Measurements from ENCODE around the gene NKX3-2.

NKX3-2 gene

GRCh38 chr4:13544606-13545393 lies 492 bp upstream of the NKX3-2 start:
- peak; percentile 97 for DNase-seq

DNA sequence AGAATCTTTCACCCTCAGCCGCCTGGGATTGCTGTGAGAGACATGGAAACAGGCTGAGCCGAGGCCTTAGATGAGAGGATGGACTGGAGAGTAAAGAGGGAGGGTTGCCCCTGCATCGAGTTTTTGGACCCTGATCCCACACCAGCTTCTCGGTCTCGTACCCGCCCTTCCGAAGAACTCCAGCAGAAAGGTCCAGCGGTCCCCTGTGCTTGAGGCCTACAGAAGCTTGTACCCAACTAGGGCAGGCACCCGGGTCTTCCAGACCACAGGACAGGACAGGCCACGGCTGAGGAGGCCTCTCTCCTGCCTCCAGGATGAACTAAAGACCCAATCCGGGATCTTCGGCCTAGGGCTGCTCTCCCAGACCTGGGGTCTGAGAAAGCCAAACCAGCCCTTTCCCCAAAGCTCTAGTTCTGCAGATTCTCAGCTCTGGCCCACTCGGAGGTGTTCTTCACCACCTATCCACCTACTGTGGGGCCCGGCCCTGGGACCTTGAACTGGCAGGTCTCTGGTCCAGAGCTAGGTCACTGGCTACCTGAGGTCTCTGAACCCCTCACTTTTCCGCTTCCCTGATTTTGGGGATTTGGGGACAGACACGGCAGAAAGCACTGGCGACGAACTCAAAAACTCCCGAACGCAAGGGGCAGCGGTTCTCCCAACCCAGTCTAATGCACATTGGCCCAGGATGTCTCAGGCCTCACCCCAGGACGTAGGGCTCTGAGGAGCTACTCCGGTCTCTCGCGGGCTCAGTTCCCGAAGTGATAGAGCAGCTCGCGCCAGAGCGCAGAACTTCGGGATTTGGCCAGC lies 1.1 kb downstream of the NKX3-2 start:
- DNase-seq, result peak; percentile 59

DNA sequence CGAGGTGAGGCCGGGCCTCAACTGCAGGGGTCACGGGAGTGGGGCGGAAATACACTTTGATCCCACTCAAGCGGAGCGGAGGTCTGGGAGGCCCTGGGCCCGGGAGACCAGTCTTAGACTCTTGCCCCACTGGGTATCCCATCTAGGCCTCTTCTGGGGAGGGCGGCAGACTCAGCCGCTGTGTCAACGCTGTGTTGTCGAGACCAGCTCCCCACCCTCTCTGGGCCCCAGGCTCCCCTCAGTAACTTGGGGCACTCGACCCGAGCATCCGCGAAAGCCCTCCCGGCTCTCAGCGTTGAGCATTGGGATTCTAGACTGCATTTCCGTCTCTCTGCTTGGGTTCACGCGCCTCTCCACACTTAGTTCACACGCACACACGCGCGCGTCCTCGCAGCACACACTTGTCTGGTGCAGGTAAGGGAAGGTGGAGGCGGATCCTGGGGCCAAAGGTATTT lies 1.7 kb downstream of the NKX3-2 start:
- no peak for DNase-seq

DNA sequence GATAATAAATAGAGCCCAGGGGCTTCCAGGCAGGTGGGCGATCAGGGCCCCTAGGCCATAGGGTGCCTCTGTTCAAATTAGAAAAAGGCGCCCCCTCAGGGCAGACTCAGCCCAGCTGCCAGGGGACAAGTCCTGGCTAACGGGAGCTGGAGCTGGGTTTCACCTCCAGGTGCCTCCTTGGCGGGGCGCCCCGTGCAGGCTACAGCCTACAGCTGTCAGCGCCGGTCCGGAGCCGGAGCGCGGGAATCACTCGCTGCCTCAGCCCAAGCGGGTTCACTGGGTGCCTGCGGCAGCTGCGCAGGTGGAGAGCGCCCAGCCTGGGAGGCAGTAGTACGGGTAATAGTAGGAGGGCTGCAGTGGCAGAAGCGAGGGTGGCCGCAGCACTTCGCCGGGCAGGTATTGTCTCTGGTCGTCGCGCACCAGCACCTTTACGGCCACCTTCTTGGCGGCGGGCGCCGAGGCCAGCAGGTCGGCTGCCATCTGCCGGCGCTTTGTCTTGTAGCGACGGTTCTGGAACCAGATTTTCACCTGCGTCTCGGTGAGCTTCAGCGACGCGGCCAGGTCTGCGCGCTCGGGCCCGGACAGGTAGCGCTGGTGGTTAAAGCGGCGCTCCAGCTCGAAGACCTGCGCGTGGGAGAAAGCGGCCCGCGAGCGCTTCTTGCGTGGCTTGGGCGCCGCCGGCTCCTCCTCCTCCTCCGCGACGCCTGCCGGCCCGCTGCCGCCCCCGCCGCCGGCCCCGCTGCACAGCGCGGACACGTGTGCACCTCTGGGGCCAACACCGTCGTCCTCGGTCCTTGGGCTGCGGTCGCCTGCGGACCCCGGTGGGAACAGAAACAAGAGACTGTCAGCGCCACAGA lies 2.4 kb downstream of the NKX3-2 start:
- DNase-seq, result peak; percentile 85

DNA sequence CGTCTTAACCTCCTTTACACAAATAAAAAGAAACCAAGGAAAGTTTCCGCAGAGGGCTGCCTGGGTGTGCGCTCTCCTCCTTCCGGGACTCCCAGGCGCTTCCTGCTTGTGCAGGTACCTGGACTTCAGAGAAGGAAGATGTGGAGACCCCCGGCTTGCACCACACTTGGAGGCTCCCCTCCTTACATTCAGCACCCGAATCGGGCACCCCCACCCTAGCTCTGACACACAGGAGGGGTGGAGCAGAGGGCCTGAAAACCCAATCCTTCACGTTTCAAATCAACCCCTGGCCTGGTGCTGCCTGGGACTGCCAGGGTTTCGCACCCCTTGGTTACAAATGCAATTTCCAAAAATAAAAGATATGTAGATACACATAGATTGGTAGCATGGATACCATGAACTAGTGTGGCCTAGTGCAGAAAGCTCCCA lies 3.1 kb downstream of the NKX3-2 start:
- peak; percentile 21 for DNase-seq

GRCh38 chr4:13540446-13541175 lies 3.7 kb downstream of the NKX3-2 start:
- peak; percentile 31 for DNase-seq

- peak; percentile 48 for DNase-seq
These were observed 4.5 kb downstream of the NKX3-2 start for GRCh38 chr4:13539619-13540445.

- peak; percentile 52 for DNase-seq
These were observed 5.2 kb downstream of the NKX3-2 start for GRCh38 chr4:13539047-13539618.

DNA sequence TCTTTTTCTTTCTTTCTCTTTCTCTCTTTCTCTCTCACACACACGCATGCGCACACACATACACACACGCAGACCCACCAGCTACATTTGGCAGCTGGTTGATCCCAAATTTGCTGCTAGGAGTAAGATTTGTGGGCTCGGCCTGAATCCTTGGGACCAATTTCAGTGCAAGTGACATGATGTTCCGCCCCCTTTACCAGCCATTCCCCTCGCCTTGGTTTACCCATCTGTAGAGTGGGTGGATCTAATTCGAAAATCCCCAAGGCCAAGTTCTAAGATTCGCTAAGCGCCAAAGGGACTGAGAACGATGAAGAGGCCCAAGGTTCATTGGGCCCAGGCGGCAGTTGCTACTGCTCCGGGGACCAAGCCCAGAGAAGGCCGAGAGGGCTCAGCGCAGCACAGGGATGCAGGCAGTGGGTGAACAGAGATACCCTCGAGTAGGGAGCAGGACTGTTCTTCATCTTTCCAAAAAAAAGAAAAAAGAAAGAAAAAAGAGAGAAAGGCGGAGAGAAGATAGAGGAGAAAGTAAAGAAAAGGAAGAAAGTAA lies 5.8 kb downstream of the NKX3-2 start:
- no peak for DNase-seq

DNA sequence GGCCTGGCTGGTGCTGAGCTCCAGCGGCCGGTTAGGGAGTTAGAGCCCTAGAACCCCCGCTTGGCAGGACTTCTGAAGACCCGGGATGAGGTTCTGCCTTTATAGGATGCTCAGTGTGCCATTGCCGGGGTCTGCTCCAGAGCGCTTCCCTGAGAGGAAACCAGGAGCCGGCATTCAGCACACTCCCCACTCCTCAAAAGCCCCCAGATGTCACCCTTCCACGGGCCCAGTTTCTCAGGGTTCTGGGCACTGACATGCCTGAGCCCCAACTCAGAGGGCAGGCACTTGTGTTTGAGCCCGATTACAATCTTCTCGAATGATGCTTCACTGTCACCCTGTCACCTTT lies 6.5 kb downstream of the NKX3-2 start:
- DNase-seq, result peak; percentile 42

DNA sequence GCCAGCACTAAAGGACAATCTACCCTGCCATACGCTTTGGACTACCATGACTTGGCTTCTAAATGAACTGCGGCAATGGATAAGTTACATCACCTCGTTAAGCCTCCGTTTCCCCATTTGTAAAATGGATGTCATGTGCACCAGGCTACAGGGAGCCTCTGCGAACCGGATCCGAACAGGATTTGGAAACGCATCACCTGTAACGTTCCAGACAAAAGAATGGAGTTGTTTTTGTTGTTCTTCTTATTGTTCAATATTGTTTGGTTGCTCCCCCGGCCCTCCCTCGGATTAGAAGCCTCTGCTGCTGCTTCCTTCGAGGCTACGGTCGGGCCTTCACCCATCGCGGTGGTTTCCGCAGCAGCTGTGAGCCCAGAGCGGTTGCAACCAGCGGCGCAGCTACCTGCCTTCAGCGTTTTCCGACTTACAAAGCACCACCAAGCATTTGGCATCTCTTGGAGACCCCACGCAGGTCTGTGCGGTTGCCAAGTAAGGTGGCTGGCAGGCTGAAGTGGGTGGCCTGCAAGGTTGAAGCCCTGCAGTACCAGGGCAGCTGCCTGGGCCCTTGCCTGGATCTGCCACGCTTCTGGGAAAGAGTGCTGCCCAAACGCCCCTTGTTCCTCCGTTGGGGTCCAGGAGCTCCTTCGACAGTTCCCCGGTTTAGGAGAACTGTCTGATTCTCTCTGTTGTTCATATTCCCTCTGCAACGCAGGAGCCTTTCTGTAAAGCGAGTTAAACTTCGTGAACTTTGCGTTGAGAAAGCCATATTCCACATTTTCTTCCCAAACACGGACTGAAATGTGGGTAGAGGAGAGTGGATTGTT lies 7.1 kb downstream of the NKX3-2 start:
- DNase-seq, result peak; percentile 44

DNA sequence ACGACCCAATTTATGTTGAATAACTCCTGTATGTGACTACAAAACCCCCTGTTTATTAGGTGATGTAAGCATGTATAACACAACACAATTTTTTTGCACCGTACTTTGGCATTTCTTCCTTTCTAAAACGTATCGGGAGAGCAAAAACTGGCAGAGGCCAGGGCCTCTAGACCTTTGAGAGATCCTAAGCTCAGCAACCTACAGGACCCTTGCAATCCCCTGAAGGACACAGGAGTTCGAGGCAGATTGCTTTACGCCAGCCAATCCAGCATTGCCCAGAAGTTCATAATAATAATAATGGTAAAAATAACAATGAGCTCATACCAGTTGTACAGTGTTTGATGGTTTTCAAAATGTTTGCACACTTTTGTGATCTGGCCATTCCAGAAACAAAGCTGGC lies 7.7 kb downstream of the NKX3-2 start:
- DNase-seq, result no peak

GRCh38 chr4:13535708-13536361 lies 8.5 kb downstream of the NKX3-2 start:
- no peak for DNase-seq

- DNase-seq, result no peak
These were observed 9.2 kb downstream of the NKX3-2 start for GRCh38 chr4:13535118-13535517.

GRCh38 chr4:13534344-13535063 lies 9.8 kb downstream of the NKX3-2 start:
- peak; percentile 60 for DNase-seq

GRCh38 chr4:13533670-13534343 lies 10.5 kb downstream of the NKX3-2 start:
- DNase-seq, result no peak

DNA sequence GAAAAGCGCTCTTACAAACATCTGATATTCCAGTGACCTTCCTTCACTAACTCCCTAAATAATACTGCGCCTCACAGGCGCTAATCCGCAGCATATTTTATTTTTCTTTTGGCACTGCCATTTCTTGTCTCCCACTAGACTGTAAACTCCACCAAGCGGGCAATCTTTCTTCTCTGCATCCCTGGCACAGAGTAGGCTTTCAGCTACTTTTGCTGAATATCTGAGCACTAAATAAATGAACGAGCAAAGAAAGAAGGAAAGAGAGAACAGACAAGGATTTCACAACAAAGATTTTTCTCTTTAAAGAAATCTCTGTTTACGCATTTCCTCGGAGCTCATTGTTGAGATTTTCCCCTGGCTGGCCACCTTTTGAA lies 12.7 kb downstream of the NKX3-2 start:
- DNase-seq, result no peak

All from islet precursor cell (in vitro differentiated cells).